ENCODE measurements around the gene ZNF497.
A peak's percentile ranks its signal among the peaks of the same experiment; 100 is the strongest.

The ZNF497 gene

GRCh38 chr19:58401840-58402421 lies 39.4 kb upstream of the ZNF497 start:
- no peaks in the 10 kb centered on the region; the same call in 1 of the 2 replicates for H3K36me3 ChIP-seq (ENCODE audit: control insufficient read depth, low read length)
- H3F3A ChIP-seq (ENCODE audit: control insufficient read depth, insufficient read depth) = peaks cover 22% of the 10 kb centered on the region
- no peaks in the 10 kb centered on the region for H3K27me3 ChIP-seq (ENCODE audit: control insufficient read depth, low read length)
- no peak for TF ChIP-seq EZH2phosphoT487 (IDR thresholded peaks at IDR 0.05; ENCODE audit: borderline replicate concordance, low read length)
- TF ChIP-seq, protein P1, sequence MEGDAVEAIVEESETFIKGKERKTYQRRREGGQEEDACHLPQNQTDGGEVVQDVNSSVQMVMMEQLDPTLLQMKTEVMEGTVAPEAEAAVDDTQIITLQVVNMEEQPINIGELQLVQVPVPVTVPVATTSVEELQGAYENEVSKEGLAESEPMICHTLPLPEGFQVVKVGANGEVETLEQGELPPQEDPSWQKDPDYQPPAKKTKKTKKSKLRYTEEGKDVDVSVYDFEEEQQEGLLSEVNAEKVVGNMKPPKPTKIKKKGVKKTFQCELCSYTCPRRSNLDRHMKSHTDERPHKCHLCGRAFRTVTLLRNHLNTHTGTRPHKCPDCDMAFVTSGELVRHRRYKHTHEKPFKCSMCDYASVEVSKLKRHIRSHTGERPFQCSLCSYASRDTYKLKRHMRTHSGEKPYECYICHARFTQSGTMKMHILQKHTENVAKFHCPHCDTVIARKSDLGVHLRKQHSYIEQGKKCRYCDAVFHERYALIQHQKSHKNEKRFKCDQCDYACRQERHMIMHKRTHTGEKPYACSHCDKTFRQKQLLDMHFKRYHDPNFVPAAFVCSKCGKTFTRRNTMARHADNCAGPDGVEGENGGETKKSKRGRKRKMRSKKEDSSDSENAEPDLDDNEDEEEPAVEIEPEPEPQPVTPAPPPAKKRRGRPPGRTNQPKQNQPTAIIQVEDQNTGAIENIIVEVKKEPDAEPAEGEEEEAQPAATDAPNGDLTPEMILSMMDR (IDR thresholded peaks at IDR 0.05; ENCODE audit: low read depth, low read length, poor library complexity, severe bottlenecking) = no peak
- H3K4me2 ChIP-seq (ENCODE audit: low read length) = peak overlapping the region; percentile 76
- peak overlapping the region; percentile 73 for H3K4me3 ChIP-seq (ENCODE audit: low read length)
- no peaks in the 10 kb centered on the region for H3K9me2 ChIP-seq (replicated peaks; ENCODE audit: control insufficient read depth, low read length)
- peak overlapping the region; percentile 56 for H3K27ac ChIP-seq (ENCODE audit: low read depth, low read length)
- no peaks in the 10 kb centered on the region for H4K20me1 ChIP-seq (ENCODE audit: control insufficient read depth, insufficient read depth, low read depth, low read length)
- peaks cover 25% of the 10 kb centered on the region for H3K4me1 ChIP-seq (ENCODE audit: control insufficient read depth, low read length)
- H3K79me2 ChIP-seq (ENCODE audit: control insufficient read depth, low read length) = peaks cover 12% of the 10 kb centered on the region
- H3K9me3 ChIP-seq (ENCODE audit: control insufficient read depth, insufficient read depth, low read length) = no peaks in the 10 kb centered on the region

- peak overlapping the region; percentile 73 for H3K4me3 ChIP-seq (ENCODE audit: low read length)
- H4K20me1 ChIP-seq (ENCODE audit: control insufficient read depth, insufficient read depth, low read depth, low read length) = no peaks in the 10 kb centered on the region
- H3F3A ChIP-seq (ENCODE audit: control insufficient read depth, insufficient read depth) = peaks cover 17% of the 10 kb centered on the region
- TF ChIP-seq, protein P1 (IDR thresholded peaks at IDR 0.05; ENCODE audit: low read depth, low read length, poor library complexity, severe bottlenecking) = peak; percentile 18
- TF ChIP-seq EZH2phosphoT487 (IDR thresholded peaks at IDR 0.05; ENCODE audit: borderline replicate concordance, low read length) = no peak
- H3K9me2 ChIP-seq (replicated peaks; ENCODE audit: control insufficient read depth, low read length) = no peaks in the 10 kb centered on the region
- no peaks in the 10 kb centered on the region for H3K27me3 ChIP-seq (ENCODE audit: control insufficient read depth, low read length)
- peak overlapping the region; percentile 83 for H3K4me2 ChIP-seq (ENCODE audit: low read length)
- H3K4me1 ChIP-seq (ENCODE audit: control insufficient read depth, low read length) = peaks cover 20% of the 10 kb centered on the region
- peaks cover 10% of the 10 kb centered on the region for H3K79me2 ChIP-seq (ENCODE audit: control insufficient read depth, low read length)
- H3K36me3 ChIP-seq (ENCODE audit: control insufficient read depth, low read length) = no peaks in the 10 kb centered on the region; the same call in 1 of the 2 replicates
- no peaks in the 10 kb centered on the region for H3K9me3 ChIP-seq (ENCODE audit: control insufficient read depth, insufficient read depth, low read length)
- H3K27ac ChIP-seq (ENCODE audit: low read depth, low read length) = peak overlapping the region; percentile 56
These were observed 38.6 kb upstream of the ZNF497 start for GRCh38 chr19:58400916-58401839.

DNA sequence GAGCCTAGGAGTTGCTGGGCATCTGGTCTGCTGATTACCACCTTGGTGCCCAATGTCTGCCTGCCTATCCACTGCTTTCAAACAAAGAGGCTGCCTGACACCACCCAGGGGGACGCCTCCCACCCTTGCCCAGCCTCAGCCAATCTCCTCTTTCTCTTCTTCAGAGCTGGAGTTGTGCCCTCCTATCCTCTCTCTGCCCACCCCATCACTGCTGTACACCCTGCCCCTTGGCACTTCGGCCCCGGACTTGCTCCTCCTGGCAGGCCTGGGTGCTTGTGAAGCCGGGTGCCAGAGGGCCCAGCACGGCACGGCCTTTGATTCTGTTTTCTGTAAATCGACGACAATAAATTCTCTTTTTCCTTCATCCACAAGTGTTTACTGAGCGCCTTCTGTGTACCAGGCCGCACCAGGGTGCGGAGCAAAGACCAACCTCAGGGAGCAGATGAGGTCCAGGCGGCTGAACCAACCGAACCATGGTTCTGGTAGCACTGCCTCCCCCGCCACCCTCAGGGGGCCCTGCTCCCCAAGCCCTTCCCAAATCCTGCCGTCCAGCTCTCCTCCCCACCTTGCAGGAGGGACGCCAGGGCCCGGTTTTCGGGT lies 37.9 kb upstream of the ZNF497 start:
- TF ChIP-seq EZH2phosphoT487 (IDR thresholded peaks at IDR 0.05; ENCODE audit: borderline replicate concordance, low read length) = no peak
- TF ChIP-seq, protein P1 (IDR thresholded peaks at IDR 0.05; ENCODE audit: low read depth, low read length, poor library complexity, severe bottlenecking) = no peak
- no peaks in the 10 kb centered on the region for H3K27me3 ChIP-seq (ENCODE audit: control insufficient read depth, low read length)
- H3K9me3 ChIP-seq (ENCODE audit: control insufficient read depth, insufficient read depth, low read length) = no peaks in the 10 kb centered on the region
- peak overlapping the region; percentile 70 for H3K4me3 ChIP-seq (ENCODE audit: low read length)
- H3K9me2 ChIP-seq (replicated peaks; ENCODE audit: control insufficient read depth, low read length) = no peaks in the 10 kb centered on the region
- peak overlapping the region; percentile 83 for H3K4me2 ChIP-seq (ENCODE audit: low read length)
- H3F3A ChIP-seq (ENCODE audit: control insufficient read depth, insufficient read depth) = peaks cover 17% of the 10 kb centered on the region
- peaks cover 10% of the 10 kb centered on the region for H3K79me2 ChIP-seq (ENCODE audit: control insufficient read depth, low read length)
- peaks cover 3% of the 10 kb centered on the region; the same call in 1 of the 2 replicates for H3K36me3 ChIP-seq (ENCODE audit: control insufficient read depth, low read length)
- H4K20me1 ChIP-seq (ENCODE audit: control insufficient read depth, insufficient read depth, low read depth, low read length) = no peaks in the 10 kb centered on the region
- peaks cover 20% of the 10 kb centered on the region for H3K4me1 ChIP-seq (ENCODE audit: control insufficient read depth, low read length)
- H3K27ac ChIP-seq (ENCODE audit: low read depth, low read length) = no peak overlapping the region
